ENCODE data around the gene DPT. TPM values are rescaled to one million over a fixed set of nuclear protein-coding genes. Genes with fewer than 3 reads are reported as not detected.

DPT gene
- total RNA-seq, 1 experiment from 2014 or later = not detected

- in situ Hi-C loops (cut with HindIII; ENCODE audit: low sequenced_read_pairs) = no loop called here
- DNase-seq (ENCODE audit: low spot score) = no peak
These were observed 13.4 kb upstream of the DPT start for GRCh38 chr1:168742386-168742785.

GRCh38 chr1:168739908-168740307 lies 10.9 kb upstream of the DPT start:
- in situ Hi-C loops (cut with HindIII; ENCODE audit: low sequenced_read_pairs) = no loop called here
- DNase-seq (ENCODE audit: low spot score) = no peak

- DNase-seq (ENCODE audit: low spot score) = no peak
- in situ Hi-C loops (cut with HindIII; ENCODE audit: low sequenced_read_pairs) = no loop called here
These were observed 7.5 kb upstream of the DPT start for GRCh38 chr1:168736520-168736919.

GRCh38 chr1:168735974-168736373 lies 7.0 kb upstream of the DPT start:
- in situ Hi-C loops (cut with HindIII; ENCODE audit: low sequenced_read_pairs) = no loop called here
- no peak for DNase-seq (ENCODE audit: low spot score)

GRCh38 chr1:168734946-168735345 lies 5.9 kb upstream of the DPT start:
- peak; percentile 44 for DNase-seq (ENCODE audit: low spot score)
- in situ Hi-C loops (cut with HindIII; ENCODE audit: low sequenced_read_pairs) = no loop called here

GRCh38 chr1:168734271-168734670 lies 5.3 kb upstream of the DPT start:
- DNase-seq (ENCODE audit: low spot score) = peak; percentile 63
- in situ Hi-C loops (cut with HindIII; ENCODE audit: low sequenced_read_pairs) = no loop called here

GRCh38 chr1:168733241-168733640 lies 4.2 kb upstream of the DPT start:
- no peak for DNase-seq (ENCODE audit: low spot score)
- in situ Hi-C loops (cut with HindIII; ENCODE audit: low sequenced_read_pairs) = no loop called here

- DNase-seq (ENCODE audit: low spot score) = no peak
- in situ Hi-C loops (cut with HindIII; ENCODE audit: low sequenced_read_pairs) = no loop called here
These were observed 3.7 kb upstream of the DPT start for GRCh38 chr1:168732736-168733135.

- DNase-seq (ENCODE audit: low spot score) = no peak
- in situ Hi-C loops (cut with HindIII; ENCODE audit: low sequenced_read_pairs) = no loop called here
These were observed 2.4 kb upstream of the DPT start for GRCh38 chr1:168731244-168731953.

GRCh38 chr1:168729405-168729802 lies 398 bp upstream of the DPT start:
- in situ Hi-C loops (cut with HindIII; ENCODE audit: low sequenced_read_pairs) = no loop called here
- DNase-seq (ENCODE audit: low spot score) = no peak

- in situ Hi-C loops (cut with HindIII; ENCODE audit: low sequenced_read_pairs) = no loop called here
- DNase-seq (ENCODE audit: low spot score) = no peak
These were observed 2.3 kb downstream of the DPT start for GRCh38 chr1:168726719-168727118.

- no peak for DNase-seq (ENCODE audit: low spot score)
- in situ Hi-C loops (cut with HindIII; ENCODE audit: low sequenced_read_pairs) = no loop called here
These were observed 2.7 kb downstream of the DPT start for GRCh38 chr1:168726281-168726680.

GRCh38 chr1:168725831-168726230 lies 3.2 kb downstream of the DPT start:
- in situ Hi-C loops (cut with HindIII; ENCODE audit: low sequenced_read_pairs) = no loop called here
- no peak for DNase-seq (ENCODE audit: low spot score)

GRCh38 chr1:168725060-168725459 lies 3.9 kb downstream of the DPT start:
- in situ Hi-C loops (cut with HindIII; ENCODE audit: low sequenced_read_pairs) = no loop called here
- no peak for DNase-seq (ENCODE audit: low spot score)

- in situ Hi-C loops (cut with HindIII; ENCODE audit: low sequenced_read_pairs) = no loop called here
- DNase-seq (ENCODE audit: low spot score) = no peak
These were observed 6.0 kb downstream of the DPT start for GRCh38 chr1:168723000-168723399.

GRCh38 chr1:168720839-168721238 lies 8.2 kb downstream of the DPT start:
- DNase-seq (ENCODE audit: low spot score) = no peak
- in situ Hi-C loops (cut with HindIII; ENCODE audit: low sequenced_read_pairs) = no loop called here

GRCh38 chr1:168719306-168720111 lies 9.5 kb downstream of the DPT start:
- in situ Hi-C loops (cut with HindIII; ENCODE audit: low sequenced_read_pairs) = no loop called here
- no peak for DNase-seq (ENCODE audit: low spot score)

GRCh38 chr1:168717906-168718891 lies 10.8 kb downstream of the DPT start:
- in situ Hi-C loops (cut with HindIII; ENCODE audit: low sequenced_read_pairs) = no loop called here

GRCh38 chr1:168714012-168714411 lies 15.0 kb downstream of the DPT start:
- in situ Hi-C loops (cut with HindIII; ENCODE audit: low sequenced_read_pairs) = no loop called here
- no peak for DNase-seq (ENCODE audit: low spot score)

More at GRCh38 chr1:168717906-168718891, 10.8 kb downstream of the DPT start:
- DNase-seq (ENCODE audit: low spot score) = no peak

Data from G401 (cell line).